NT2/D1 (cell line): ENCODE data around the gene SCMH1.

ENCODE experiments used
- DNase-seq: peaks from one replicate; pipeline ENCODE4 v3.0.0-alpha.2; 2011; ENCODE audit warnings: low read depth, low spot score
- H3K27me3 ChIP-seq: 2 replicates; pipeline ENCODE4 v1.6.0; 2011; ENCODE audit warnings: mild to moderate bottlenecking; ENCODE audit not compliant: insufficient read length, insufficient read depth
- H3K36me3 ChIP-seq: 2 replicates; pipeline ENCODE4 v1.6.1; 2011; ENCODE audit warnings: mild to moderate bottlenecking, low read length, mixed read lengths; ENCODE audit not compliant: insufficient read depth, insufficient read length
- H3K4me1 ChIP-seq: 2 replicates; pipeline ENCODE4 v1.5.1; 2011; ENCODE audit not compliant: insufficient read depth, insufficient read length
- H3K4me3 ChIP-seq: 2 replicates; pipeline ENCODE4 v1.5.1; 2011; ENCODE audit warnings: low read depth; ENCODE audit not compliant: insufficient read length
- H3K9ac ChIP-seq: 2 replicates; pipeline ENCODE4 v1.6.0; 2011; ENCODE audit warnings: low read depth; ENCODE audit not compliant: insufficient read length
- H3K9me3 ChIP-seq: 2 replicates; pipeline ENCODE4 v1.5.1; 2011; ENCODE audit warnings: mild to moderate bottlenecking, low read length; ENCODE audit not compliant: insufficient read depth
- SUZ12 ChIP-seq: IDR thresholded peaks from 2 replicates; pipeline ENCODE4 v1.6.1; 2011; ENCODE audit not compliant: insufficient read length, insufficient read depth; ENCODE audit errors: extremely low read depth
- YY1 ChIP-seq: IDR thresholded peaks from 2 replicates; pipeline ENCODE4 v1.6.1; 2011; ENCODE audit not compliant: insufficient read length, insufficient read depth
- ZNF274 ChIP-seq: IDR thresholded peaks from 2 replicates; pipeline ENCODE4 v1.6.1; 2011; ENCODE audit warnings: mild to moderate bottlenecking, low read depth, low read length

The SCMH1 gene

DNA sequence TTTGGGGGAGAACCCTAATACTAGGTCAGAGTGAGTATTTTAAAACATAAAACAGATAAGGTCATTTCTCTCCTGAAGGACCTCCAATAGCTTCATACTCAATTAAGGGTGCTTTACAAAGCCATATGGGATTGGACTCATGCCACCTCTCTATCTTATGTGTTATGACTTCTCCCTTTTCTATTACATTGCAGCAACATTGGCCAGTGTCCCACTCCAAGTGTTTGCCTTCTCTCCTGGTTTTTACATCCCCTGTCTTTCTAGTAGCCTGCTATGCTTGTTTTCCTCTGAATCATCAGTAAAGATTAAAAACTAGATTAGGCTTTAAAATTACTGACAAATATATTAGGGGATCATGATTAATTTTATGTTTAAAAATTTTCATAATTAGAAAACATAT, 66.6 kb downstream of the SCMH1 start:
- H3K4me3 ChIP-seq = no peak overlapping the region
- no peak for DNase-seq
- H3K36me3 ChIP-seq = no peaks in the 10 kb centered on the region
- H3K9me3 ChIP-seq = peaks cover 23% of the 10 kb centered on the region
- H3K4me1 ChIP-seq = no peaks in the 10 kb centered on the region
- H3K27me3 ChIP-seq = no peaks in the 10 kb centered on the region
- no peak overlapping the region for H3K9ac ChIP-seq
- no peak for TF ChIP-seq YY1
- TF ChIP-seq ZNF274 = no peak
- no peak for TF ChIP-seq SUZ12

DNA sequence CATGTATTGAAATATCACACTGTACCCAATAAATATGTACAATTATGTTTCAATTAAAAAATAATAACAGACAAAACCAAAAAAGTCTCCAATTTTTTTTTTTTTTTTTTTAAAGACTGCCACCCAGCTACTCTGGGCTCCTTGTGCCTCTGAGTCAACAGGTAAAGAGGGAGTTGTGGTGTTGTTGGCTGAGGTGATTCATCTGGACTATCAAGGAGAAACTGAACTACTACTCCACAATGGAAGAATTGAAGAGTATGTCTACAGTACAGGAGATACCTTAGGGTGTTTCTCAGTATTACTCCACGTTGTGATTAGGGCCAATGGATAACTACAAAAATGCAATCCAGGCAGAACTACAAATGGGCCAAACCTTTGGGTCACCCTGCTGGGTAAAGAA, 67.9 kb downstream of the SCMH1 start:
- DNase-seq = no peak
- no peaks in the 10 kb centered on the region for H3K36me3 ChIP-seq

DNA sequence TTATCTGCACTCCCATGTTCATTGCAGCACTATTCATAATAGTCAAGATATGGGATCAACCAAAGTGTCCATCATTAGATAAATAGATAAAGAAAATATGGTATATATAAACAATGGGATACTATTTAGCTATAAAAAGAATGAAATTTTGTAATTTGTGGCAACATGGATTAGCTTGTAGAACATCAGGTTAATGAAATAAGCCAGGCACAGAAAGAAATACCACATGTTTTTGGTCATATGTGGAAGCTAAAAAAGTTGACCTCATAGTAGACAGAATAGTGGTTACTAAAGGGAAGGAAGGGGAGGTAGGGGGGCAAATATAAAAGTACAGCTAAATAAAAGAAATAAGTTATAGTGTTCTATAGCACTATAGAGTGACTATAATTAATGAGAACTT, 68.5 kb downstream of the SCMH1 start:
- Histone ChIP-seq H3K9ac (no peak overlapping the region), H3K27me3 (no peaks in the 10 kb centered on the region), H3K4me1 (no peaks in the 10 kb centered on the region), H3K9me3 (peaks cover 32% of the 10 kb centered on the region), H3K36me3 (peaks cover 3% of the 10 kb centered on the region), H3K4me3 (no peak overlapping the region)
- no peak for DNase-seq
- no peak for TF ChIP-seq ZNF274
- TF ChIP-seq YY1 = no peak
- TF ChIP-seq SUZ12 = no peak

More for the DNA sequence above, 67.9 kb downstream of the SCMH1 start:
- H3K4me3 ChIP-seq = no peak overlapping the region
- no peaks in the 10 kb centered on the region for H3K27me3 ChIP-seq
- peaks cover 27% of the 10 kb centered on the region for H3K9me3 ChIP-seq
- TF ChIP-seq YY1 (no peak), SUZ12 (no peak), ZNF274 (no peak)
- H3K9ac ChIP-seq = no peak overlapping the region
- H3K4me1 ChIP-seq = no peaks in the 10 kb centered on the region

DNA sequence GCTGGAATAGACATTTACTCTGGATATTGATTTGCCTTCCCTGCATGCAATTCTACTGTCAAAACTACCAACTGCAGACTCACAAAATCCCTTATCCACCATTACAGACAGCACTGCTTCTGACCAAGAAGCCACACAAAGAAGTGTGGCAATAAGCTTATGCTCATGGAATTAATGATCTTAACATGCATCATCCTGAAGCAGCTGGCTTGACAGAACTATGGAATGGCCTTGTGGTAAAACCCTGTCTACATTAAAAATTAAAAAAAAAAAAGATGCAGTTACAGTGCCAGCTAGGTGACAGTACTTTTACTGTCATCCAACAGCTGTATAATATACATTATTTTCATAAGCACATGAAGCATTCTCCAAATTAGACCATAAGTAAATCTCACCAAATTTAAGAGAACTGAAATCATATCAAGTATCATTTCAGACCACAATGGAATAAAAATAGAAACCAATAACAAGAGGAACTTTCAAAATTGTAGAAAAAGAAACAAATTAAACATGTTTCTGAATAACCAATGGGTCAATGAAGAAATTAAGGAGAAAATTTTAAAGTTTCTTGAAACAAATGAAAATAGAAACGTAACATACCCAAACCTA, 70.7 kb downstream of the SCMH1 start:
- Histone ChIP-seq H3K9ac (no peak overlapping the region), H3K27me3 (no peaks in the 10 kb centered on the region), H3K36me3 (peaks cover 5% of the 10 kb centered on the region), H3K9me3 (peaks cover 49% of the 10 kb centered on the region), H3K4me1 (no peaks in the 10 kb centered on the region), H3K4me3 (no peak overlapping the region)
- TF ChIP-seq ZNF274 = no peak
- TF ChIP-seq YY1 = no peak
- TF ChIP-seq SUZ12 = no peak
- DNase-seq = no peak

DNA sequence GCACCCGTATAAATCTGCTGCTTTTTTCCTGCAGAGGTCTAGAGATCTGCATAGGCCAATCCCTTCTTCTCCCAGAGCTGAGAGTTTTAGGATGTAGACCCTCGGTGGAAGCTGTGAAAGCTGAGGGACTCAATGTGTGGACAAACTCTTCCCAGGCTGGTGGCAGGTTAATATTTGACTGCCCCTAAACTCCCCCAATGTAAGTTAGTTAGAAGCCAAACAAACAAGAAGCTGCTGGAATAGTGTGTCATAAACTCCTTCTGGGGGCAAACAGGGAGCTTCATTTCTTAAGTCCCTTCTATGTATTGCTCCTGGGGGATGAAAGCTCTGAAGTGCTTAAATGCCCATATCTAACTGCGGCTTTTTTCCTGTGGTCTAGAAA, 72.3 kb downstream of the SCMH1 start:
- peaks cover 33% of the 10 kb centered on the region for H3K9me3 ChIP-seq
- TF ChIP-seq SUZ12 (no peak), ZNF274 (no peak), YY1 (no peak)
- H3K27me3 ChIP-seq = no peaks in the 10 kb centered on the region
- no peaks in the 10 kb centered on the region for H3K4me1 ChIP-seq
- H3K9ac ChIP-seq = no peak overlapping the region
- peaks cover 5% of the 10 kb centered on the region for H3K36me3 ChIP-seq
- no peak overlapping the region for H3K4me3 ChIP-seq
- no peak for DNase-seq

DNA sequence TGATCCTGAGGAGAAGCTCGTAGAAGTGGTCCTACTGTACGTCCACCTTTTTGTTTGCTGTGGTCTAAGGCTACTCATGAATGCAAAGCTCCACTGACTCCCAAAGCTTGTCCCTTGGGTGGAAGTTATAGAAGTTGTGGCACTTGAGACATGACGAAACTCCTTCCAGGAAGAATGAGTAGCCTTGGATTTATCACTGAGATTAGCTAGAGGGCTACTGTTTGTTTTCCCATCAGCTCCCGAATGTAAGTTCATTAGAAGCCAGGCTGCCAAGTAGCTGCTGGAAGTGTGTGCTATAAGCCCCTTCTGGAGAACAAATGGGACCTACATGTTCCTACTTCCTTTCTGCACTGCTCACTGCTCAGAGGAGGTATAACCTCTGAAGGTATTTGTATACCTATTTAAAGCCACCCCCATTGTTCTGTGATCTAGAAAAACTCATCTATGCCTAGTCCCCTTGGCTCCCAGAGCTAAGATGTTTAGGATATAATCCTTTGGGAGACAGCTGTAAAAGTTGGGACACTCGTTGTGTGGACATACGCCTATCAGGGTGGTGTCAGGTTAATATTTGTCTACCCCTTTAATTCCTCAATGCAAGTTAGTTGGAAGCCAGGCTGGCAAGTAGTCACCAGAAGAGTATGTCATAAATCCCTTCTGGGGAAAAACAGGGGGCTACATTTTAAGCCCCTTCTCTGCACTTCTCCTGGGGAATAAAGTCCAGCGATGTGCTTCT, 72.9 kb downstream of the SCMH1 start:
- H3K27me3 ChIP-seq = no peaks in the 10 kb centered on the region
- no peak overlapping the region for H3K4me3 ChIP-seq
- H3K4me1 ChIP-seq = no peaks in the 10 kb centered on the region
- TF ChIP-seq SUZ12 = no peak
- TF ChIP-seq ZNF274 = no peak
- TF ChIP-seq YY1 = no peak
- H3K36me3 ChIP-seq = peaks cover 5% of the 10 kb centered on the region
- peaks cover 32% of the 10 kb centered on the region for H3K9me3 ChIP-seq
- no peak for DNase-seq
- no peak overlapping the region for H3K9ac ChIP-seq

DNA sequence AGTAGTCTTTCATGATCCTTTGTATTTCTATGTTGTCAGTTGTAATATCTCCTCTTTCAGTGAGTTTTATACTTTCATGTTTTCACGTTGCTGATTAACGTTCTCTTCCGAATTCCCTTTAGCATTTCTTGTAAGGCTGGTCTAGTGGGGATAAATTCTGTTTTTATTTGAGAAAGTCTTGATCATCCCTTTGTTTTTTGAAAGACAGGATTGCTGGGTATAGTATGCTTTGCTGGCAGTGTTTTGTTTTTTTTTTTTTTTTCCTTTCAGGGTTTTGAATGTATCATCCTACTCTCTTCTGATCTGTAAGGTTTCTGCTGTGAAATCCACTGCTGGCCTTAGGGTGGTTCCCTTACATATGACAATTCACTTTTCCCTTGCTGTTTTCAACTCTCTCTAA, 74.4 kb downstream of the SCMH1 start:
- Histone ChIP-seq H3K4me3 (no peak overlapping the region), H3K27me3 (no peaks in the 10 kb centered on the region), H3K9me3 (peaks cover 32% of the 10 kb centered on the region), H3K36me3 (peaks cover 7% of the 10 kb centered on the region), H3K9ac (no peak overlapping the region), H3K4me1 (no peaks in the 10 kb centered on the region)
- DNase-seq = no peak
- TF ChIP-seq ZNF274 (no peak), YY1 (no peak), SUZ12 (no peak)
